HG02642 (cell line): ENCODE data around the gene IL3.

Experiments used
- ATAC-seq: cut with Tn5 transposase; IDR thresholded peaks from one replicate; pipeline ENCODE4 v1.9.1; 2021; ENCODE audit warnings: mild to moderate bottlenecking; ENCODE audit not compliant: unreplicated experiment, poor library complexity

The IL3 gene

GRCh38 chr5:132025403-132025971, 35.0 kb upstream of the IL3 start:
- no peak for ATAC-seq

DNA sequence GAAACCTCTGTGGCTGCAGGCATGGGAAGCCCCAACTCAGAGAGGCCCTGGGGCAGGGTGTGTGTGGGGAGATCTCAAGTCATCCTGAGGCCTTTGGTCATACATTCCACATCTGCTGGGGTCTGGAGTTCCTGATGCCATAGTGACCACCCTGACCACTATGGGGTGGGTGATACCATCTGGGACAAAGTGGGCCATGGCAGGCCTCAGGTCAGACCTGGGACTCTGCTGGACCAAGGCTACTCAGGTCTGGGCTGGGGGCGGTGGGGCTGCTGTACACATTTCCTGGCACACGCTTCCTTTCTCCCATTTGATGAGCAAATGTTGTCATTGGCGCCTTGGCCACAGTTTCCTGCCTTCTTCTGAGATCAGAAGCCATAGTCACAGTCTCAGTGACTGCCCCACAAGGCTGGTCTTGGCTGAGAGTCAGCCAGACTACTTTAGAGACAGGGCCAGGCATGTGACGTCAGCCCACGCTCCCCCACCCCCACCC, 33.9 kb upstream of the IL3 start:
- ATAC-seq, result no peak

- no peak for ATAC-seq
Observed at GRCh38 chr5:132027027-132027426, 33.4 kb upstream of the IL3 start.

DNA sequence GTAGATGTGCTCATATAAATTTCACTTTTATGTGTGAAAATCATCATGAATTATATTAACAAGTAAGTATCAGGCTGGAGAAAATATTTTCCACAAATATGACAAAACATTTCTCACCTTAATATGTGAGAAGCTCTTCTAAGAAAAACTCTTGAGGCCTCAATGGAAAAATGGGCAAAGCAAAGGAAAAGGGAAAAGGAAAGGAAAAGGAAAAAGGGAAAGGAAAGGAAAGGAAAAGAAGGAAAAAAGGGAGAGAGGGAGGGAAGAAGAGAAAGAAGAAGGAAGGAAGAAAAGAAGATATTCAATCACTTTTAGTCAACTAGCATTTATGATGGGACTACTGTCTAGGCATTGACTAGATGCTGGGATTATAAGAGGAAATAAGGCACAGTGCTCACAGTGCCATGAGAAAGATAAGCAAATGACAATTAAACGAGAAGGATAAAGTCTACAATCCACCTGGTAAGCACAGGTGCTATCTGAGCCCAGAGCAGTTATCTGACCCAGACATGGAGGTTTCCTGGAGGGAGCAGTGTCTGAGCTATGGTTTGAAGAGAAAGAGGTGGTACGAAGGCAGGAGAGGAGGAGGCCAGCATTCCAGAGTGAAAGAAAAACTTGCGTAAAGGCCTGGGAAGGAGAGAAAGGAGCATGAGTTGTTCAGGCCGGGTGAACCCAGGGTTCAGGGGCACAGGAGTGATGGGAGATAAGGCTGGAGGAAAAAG, 30.7 kb upstream of the IL3 start:
- ATAC-seq, result no peak

GRCh38 chr5:132030610-132031009, 29.8 kb upstream of the IL3 start:
- ATAC-seq, result no peak

GRCh38 chr5:132032196-132032595, 28.3 kb upstream of the IL3 start:
- ATAC-seq, result no peak

DNA sequence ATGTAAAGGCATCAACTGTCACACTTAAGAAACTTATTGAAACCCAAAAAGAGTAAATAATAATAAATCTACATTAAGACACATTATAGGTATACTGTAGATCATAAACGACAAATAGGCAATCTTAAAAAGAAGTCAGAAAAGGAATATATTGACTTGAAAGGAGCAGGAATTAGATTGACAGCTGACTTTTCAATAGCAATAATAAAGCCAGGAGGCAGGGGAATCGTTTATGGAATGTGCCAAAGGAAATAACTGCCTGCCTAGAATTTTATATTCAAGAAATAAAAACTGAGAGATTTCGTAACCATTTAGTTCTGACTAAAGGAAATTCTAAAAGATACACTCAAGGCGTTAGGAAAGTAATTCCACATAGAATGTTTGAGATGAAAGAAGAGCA, 27.3 kb upstream of the IL3 start:
- no peak for ATAC-seq

- ATAC-seq, result no peak
Observed at GRCh38 chr5:132037353-132037752, 23.1 kb upstream of the IL3 start.

DNA sequence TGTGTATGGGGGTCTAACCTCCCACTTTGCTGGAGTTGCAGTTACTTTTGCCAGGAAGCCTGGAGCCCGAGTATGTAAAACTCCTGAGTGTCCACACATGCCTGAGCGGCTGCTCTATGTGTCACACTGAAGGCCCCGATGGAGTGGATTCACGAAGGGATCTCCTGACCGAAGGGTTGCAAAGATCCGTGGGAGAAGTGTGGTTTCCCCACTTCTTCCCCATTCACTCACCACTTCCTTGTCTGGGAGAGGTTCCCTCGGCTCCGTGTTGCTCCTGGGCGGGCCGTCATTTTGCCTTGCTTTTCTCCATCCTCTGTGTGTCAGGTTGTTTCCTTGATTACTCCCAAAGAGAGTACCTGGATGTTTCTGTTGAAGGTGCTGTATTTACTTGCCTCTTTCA, 16.2 kb upstream of the IL3 start:
- ATAC-seq, result no peak

DNA sequence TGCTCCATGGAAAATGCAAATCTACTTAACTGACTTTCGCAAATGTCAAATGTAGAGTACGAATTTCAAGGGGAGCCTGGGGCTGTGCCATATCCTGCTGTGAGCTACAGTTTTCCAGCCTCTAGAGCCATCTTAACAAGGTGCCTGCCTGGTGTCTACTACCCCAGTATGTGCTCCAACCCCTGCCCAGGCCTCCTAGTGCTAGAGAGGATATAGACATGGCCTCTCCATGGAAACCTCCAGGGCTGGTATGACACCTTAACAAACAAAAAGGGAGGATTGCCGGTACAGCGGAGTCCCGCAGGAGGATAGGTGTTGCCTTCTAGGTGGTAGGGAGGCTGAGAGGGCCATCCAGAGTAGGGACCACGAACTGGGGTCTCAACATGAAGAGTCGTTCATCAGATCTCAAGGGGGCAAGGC, 13.6 kb upstream of the IL3 start:
- ATAC-seq, result no peak

DNA sequence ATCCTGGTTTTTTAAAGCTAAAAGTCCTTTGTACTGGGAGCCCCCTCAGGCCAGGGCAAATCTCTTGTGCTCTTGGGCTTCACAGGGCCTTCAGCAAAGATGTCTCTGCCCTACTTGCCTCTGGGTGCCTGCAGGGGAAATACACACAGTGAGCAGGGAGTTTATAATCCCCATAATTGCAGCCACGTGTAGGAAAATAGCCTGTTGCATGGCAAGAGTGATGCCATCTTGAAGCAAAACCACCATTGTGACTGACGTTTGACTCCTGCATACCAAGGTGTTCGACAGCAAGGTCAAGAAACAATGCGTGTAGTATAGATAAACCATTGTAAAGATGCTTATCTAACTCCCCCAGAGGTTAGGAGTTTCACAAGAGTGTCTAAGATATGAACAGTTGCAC, 11.4 kb upstream of the IL3 start:
- ATAC-seq, result no peak

GRCh38 chr5:132049559-132049958, 10.9 kb upstream of the IL3 start:
- no peak for ATAC-seq

DNA sequence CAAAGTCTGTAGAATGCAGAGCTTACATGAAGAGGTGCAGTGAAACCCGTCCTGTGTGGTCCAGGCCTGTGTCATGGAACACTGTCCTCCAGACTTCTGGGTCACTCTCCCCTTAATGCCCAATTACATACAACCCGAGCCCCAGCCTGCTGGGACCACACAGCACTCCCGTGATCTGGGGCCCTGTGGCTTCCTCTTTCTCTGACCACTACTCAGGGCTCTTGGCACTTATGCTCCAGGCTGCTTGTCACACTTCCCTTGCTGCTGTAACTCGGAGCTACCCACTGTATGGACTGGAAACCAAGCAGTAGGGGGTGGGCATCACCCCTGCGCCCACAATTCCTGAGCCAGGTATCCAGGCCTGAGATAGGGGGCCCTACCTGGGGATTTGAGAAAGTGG, 10.3 kb upstream of the IL3 start:
- no peak for ATAC-seq

DNA sequence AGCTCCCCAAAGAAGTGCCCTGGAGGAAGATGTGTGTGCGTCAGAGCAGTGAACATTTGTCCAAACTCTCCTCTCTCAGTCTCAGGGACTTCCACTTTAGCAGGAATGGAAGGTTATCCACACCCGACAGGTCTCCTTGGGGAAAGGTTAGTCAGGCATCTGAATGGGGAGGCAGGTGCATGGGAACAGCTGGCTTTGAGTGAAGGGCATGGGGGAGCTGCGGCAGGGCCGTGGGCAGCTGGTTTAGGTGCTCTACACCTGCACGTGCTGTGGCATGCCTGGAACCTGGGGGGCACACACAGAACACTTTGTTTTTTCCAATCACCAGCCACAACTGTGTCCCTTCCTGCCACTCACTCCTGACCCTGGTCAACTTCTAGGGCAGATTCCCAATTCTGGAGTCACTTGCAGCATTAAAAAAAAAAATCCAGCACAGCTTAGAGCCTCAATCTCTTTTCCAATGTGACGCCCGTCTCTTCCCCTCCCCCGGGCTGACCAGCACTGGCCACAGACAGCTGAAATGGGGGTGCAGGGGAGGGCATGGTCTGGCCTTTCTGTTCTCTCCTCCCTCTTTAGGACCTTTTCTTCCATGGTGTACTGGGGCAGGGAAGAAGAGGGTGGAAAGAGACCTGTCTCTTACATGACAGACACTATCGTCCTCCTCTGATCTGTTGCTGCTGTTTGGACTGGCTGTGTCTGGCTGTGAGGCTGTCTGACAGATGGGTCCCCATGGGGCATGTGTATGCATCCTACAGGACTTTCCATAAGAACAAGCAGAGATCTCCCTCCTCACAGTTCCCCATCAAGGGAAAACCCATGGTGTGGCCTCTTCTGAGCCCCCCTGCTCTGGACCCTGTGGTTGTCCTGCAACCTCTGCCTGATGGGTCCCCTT, 9.5 kb upstream of the IL3 start:
- ATAC-seq, result no peak

- no peak for ATAC-seq
Observed at GRCh38 chr5:132052520-132052919, 7.9 kb upstream of the IL3 start.

DNA sequence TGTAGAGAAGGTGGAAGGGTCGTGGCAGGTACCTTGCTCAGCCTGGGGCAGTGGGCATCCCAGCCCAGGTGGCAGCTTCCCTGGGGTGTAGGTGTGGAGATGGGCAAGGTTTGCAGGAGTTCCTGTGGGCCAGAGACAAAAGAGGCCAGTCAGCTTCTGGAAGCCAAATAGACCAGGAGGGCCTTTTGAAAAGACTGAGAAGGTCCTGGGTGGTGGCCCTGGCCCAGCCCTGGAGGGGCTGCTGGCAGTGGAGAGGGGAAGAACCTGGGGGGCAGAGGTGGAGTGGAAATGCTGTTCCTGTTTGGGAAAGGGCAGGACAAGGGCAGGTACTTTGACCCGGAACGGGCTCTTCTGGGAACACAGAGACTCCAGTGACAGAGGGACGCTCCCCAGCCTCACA, 7.0 kb upstream of the IL3 start:
- no peak for ATAC-seq

DNA sequence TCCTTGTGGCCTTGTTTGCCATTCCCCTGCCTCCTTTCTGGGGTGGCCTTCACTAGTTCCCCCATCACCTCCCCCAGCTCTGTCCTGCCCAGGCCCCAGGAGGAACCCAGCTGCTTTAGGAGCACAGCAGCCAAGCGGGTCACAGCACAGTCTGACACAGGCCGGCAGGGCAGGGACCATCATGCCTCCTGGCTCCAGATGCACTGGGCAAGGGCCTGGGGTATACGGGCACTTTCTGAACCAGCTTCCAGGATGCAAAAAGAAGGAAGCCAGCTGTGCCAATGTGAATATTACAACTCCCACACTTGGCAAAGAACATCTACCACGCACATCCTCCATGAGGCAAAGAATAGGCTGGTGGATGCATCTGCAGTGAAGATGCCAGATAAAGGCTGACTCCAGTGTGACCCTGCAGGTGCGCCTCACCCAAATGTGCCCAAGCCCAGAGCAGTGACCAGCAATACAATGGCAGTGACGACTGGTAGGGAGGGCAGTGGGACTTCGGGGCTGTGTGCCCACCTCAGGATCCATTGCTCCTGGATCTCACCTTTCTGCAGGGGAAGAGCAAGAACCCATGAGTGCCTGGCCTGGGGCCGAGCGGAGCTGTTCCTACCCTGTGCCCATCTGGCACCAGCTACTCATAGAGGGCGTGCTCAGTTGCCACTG, 6.3 kb upstream of the IL3 start:
- no peak for ATAC-seq

DNA sequence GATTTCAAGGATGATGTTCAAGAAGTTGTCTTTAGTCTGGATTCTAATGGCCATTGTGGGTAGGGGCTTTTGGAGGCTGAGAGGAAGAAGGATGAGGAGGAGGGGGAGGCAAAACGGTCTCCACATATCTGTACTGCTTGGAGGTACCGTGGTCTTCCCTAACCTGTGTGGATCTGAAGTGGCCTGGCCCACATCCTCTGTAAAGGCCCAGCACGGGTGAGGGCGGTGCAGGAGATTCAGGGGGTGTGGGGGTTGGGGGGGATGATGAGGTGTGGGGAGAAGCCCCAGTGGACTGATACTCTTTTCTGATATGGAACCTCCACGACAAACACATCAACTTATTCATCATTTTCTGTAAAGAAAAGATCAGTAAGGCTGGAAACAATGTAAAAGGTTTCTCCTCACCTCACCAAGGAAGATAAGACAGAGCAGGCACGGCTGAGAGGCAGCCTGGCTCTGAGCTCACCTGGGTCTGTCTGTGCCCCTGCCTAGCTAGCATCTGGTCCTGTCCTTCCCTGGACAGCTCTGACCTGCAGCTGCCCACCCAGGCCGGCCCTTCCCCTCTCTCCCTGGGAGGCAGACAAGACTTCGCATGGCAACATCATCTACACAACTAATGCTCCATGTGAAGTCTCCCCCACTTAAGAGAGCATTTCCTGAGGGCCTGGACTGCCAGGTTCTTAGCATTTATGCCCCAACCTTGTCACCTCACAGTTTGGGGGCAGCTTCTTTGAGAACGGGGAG, 5.6 kb upstream of the IL3 start:
- ATAC-seq, result no peak

GRCh38 chr5:132055441-132055807, 5.0 kb upstream of the IL3 start:
- ATAC-seq, result no peak
